ENCODE data around the gene SMARCC1.

SMARCC1 gene

DNA sequence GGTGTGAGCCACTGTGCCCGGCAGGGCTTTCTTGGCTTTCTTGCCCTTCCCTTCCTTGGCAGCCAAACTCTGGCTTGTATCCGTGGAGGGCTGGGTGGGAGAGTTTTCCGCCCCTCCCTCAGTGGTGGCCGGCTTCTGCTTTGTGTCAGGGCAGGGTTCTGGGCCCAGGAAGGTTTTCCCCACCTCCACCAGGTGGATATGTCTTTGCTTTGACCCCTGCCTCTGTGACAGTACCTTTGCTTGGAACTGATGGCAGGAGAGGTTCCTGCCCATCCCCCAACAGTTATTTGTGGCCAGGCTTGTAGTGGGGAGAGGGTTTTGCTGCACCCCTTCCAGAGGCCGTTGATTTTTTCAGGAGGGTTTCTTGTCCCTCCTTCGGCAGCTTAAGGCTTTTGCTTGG lies 227.4 kb downstream of the SMARCC1 start:
- no peak for DNase-seq (ENCODE audit: low spot score)

DNA sequence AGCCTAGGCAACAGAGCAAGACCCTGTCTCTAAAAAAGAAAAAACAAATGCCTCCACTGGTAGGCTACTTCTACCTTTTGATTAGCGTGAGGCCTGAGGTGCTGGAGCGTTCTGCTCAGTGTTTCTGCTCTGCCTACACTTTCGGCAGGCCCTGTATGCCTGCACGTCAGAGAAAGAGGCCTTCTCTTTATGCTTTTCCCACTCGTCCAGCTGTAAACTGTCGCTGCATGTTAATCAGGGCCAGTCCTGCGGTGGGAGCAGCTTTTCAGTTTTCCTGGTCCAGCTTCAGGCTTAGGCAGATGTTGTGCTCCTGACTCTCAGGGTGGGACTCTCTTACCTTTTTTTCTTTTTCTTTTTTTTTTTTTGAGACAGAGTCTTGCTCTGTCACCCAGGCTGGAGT lies 228.3 kb downstream of the SMARCC1 start:
- no peak for DNase-seq (ENCODE audit: low spot score)

DNA sequence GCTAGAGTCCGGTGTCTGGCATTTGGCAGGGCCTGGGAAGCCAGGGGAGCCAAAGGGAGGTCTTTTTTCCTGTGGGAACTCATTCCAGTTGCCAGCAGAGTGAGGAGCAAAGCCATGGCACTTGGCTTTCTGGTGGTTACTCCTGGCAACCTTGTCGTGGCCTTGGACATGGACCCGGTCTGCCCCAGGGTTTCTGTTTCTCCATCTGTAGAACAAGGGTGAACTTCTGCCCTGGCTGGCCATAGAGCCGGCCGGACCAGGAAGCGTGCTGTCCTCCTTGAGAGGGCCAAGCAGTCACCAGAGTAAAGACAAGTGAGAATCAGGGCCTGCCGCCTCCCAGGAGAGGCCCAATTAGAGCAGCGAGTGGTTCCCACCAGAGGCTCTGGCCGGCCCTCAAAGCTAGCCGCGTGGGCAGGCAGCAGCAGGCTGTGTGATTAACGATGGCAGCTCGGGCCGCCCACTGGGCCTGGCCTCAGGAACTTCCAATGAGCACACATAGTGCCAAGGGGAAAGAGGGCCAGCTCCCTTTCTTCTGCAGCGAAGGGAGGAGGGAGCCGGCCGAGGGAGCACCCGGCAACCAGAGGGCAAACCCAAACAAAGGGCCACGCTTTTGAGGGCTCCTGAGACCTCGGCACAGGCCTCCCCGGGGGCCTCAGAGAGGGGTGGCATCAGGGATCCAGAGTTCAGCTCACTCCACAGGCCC lies 239.1 kb downstream of the SMARCC1 start:
- DNase-seq (ENCODE audit: low spot score): peak; percentile 45

DNA sequence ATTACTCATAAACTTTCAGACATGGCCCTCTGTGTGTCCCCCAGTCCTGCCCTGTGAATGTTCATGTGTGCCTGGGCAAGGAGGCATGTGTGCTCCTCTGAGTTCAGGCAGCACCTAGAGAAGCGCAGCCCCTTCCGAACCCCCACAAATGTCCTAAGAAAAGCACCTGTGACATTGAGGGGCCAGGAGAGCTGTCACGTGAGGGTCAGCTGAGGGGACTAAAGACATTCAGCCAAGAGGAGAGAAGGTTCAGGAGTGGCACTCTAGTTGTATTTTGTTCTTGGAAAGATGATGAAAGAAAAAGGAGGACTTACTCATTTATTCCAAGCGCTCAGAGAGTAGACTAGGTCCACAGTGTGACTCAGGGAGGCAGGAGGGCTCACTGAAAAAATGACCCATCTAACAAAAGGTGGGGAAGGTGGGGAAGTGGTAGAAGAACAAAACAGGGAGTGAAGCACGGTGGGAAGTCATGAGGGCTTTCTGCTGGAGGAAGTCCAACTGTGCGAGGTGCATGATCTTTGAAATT lies 240.0 kb downstream of the SMARCC1 start:
- no peak for DNase-seq (ENCODE audit: low spot score)

DNA sequence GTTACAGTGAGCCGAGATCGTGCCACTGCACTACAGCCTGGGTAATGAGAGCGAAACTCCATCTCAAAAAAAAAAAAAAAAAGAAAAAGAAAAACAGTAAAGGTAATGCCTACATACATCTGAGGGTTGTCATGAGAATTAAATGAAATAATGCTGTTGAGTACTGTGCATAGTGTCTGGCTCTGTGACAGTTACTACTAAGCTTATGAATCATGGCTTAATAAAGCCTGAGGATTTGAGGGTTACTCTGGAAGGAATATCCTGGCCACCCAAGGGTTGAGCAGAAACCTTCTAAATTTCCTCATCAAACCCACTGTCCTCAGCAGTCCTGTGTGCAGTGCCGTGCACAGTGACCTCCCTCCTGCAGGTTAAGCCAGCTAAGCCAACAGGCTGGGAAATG lies 241.4 kb downstream of the SMARCC1 start:
- DNase-seq (ENCODE audit: low spot score): no peak

DNA sequence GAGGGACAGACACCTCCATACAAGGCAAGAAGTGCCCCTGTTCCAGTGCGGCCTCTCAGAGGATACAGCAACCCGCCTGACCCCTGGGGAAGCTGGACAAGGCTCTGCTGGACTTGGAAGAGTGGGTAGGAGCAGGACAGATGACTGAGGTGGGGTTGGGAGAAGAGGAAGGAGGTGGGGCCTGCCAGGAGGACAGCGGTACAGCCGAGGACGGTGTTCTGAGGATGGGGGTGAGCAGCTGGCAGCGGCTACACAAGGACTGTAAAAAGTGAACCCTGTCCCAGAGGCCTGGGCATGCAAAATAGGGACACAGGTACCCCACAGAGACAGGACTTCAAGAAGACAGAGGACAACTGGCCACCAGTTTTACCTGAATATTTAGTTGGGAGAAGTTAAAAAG lies 244.7 kb downstream of the SMARCC1 start:
- no peak for DNase-seq (ENCODE audit: low spot score)

DNA sequence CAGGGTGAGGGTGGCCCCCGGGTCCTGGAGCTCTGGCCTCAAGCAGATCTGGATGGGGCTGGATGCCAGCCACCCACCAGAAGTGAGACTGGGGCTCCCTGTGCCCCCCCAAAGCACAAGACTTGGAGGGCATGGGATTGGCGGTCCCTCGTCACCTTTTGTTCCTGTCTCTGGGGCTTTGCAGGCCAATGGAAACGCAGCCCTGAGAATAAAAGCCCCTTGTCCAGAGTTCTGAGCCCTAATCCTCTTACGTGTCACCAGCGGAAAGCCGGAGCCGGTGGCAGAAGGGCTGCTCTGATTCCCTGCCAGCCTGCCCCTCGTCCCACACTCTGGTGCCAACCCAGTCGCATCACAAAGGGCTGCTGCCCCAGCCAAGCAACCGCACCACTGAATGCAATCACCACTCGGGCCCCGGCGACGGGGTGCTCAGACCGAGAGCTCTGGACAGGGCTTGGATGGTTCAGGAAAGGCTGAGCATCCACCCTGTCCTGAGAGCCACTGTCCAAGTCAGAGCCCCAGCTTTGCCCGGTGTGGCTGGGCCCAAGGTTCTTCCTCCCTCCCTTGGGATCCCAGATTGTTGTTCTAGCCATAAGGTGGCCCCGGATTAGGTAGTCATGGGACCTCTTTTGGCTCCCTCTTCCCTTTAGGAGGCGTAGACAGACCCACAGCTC lies 245.3 kb downstream of the SMARCC1 start:
- DNase-seq (ENCODE audit: low spot score): no peak

Small RNA genes within 50 kb of the gene (small RNA-seq; reads per million reads assigned to genes)
- gene RF02271 (0 reads per million in 2 experiments), gene RN7SL870P (0 to 0.13 reads per million in 2 experiments)
